Hepatocyte (in vitro differentiated cells): Measurements from ENCODE around the gene SYTL5. TPM values are rescaled to one million over a fixed set of nuclear protein-coding genes. Genes with fewer than 3 reads are reported as not detected.

Experiments used
- DNase-seq: peaks from one replicate; pipeline ENCODE4 v3.0.0-alpha.2; 2016; ENCODE audit warnings: low spot score
- H2AFZ ChIP-seq: fragments of 200-600 bp; sonication (generic); 2 replicates; pipeline ENCODE4 v1.6.0; 2016; ENCODE audit warnings: antibody characterized with exemption, mild to moderate bottlenecking
- H3K27ac ChIP-seq: fragments of 200-600 bp; sonication (generic); 2 replicates; pipeline ENCODE4 v1.5.1; 2016; ENCODE audit warnings: mild to moderate bottlenecking
- H3K27me3 ChIP-seq: fragments of 200-600 bp; sonication (generic); 2 replicates; pipeline ENCODE4 v1.6.1; 2016
- H3K36me3 ChIP-seq: fragments of 200-600 bp; sonication (generic); replicated peaks from 2 replicates; pipeline ENCODE4 v1.5.1; 2016; ENCODE audit warnings: low read depth; ENCODE audit not compliant: insufficient read depth
- H3K4me1 ChIP-seq: fragments of 200-600 bp; sonication (generic); 2 replicates; pipeline ENCODE4 v1.5.1; 2016; ENCODE audit warnings: mild to moderate bottlenecking, moderate library complexity; ENCODE audit not compliant: insufficient read depth
- H3K4me2 ChIP-seq: fragments of 200-600 bp; sonication (generic); 2 replicates; pipeline ENCODE4 v1.6.0; 2016
- H3K4me3 ChIP-seq: fragments of 200-600 bp; sonication (generic); 2 replicates; pipeline ENCODE4 v1.5.1; 2016; ENCODE audit warnings: mild to moderate bottlenecking
- H3K79me2 ChIP-seq: fragments of 200-600 bp; sonication (generic); 2 replicates; pipeline ENCODE4 v1.6.0; 2017; ENCODE audit warnings: mild to moderate bottlenecking
- H3K9me2 ChIP-seq: fragments of 200-600 bp; sonication (generic); replicated peaks from 2 replicates; pipeline ENCODE4 v1.6.0; 2017; ENCODE audit warnings: mild to moderate bottlenecking; ENCODE audit not compliant: insufficient read depth
- H3K9me3 ChIP-seq: fragments of 200-600 bp; sonication (generic); 2 replicates; pipeline ENCODE4 v1.5.1; 2016; ENCODE audit warnings: low read depth, mild to moderate bottlenecking
- H4K20me1 ChIP-seq: fragments of 200-600 bp; sonication (generic); 2 replicates; pipeline ENCODE4 v1.6.0; 2016; ENCODE audit warnings: mild to moderate bottlenecking; ENCODE audit not compliant: insufficient read depth, poor library complexity, severe bottlenecking
- EZH2 ChIP-seq: fragments of 200-600 bp; sonication (generic); IDR thresholded peaks from 2 replicates; pipeline ENCODE4 v1.6.1; 2016; ENCODE audit warnings: antibody characterized with exemption, mild to moderate bottlenecking, borderline replicate concordance
- EZH2phosphoT487 ChIP-seq: fragments of 200-600 bp; sonication (generic); IDR thresholded peaks from one replicate; pipeline ENCODE4 v1.6.1; 2018; ENCODE audit warnings: antibody characterized with exemption, mild to moderate bottlenecking, low read depth, moderate library complexity; ENCODE audit not compliant: unreplicated experiment, severe bottlenecking
- WGBS: methylation state at CpG from one replicate; pipeline ENCODE4 v1.1.6; 2016; ENCODE audit warnings: low lambda C conversion rate; ENCODE audit errors: missing lambda C conversion rate; 5-methylcytosine and 5-hydroxymethylcytosine counted together
- polyA plus RNA-seq: library from polyadenylated mRNA; unstranded; fragments of >200 nt; fragmentation: Nextera tagmentation; extraction: Ambion mirVana; gene quantifications from 2 replicates; pipeline ENCODE4 v1.2.1, GENCODE V29; 2016
- total RNA-seq: library from RNA; depleted of rRNA; stranded (reverse); fragments of >200 nt; gene quantifications from 2 replicates; pipeline ENCODE4 v1.2.3, GENCODE V29; 2014
- TF ChIP-seq, protein P1 (sequence below): fragments of 200-600 bp; sonication (generic); IDR thresholded peaks from 2 replicates; pipeline ENCODE4 v1.5.1; 2016; ENCODE audit warnings: antibody characterized with exemption, mild to moderate bottlenecking; ENCODE audit not compliant: poor library complexity

SYTL5 gene
- total and polyA plus RNA-seq, 2 experiments from 2014 or later = 1.2 to 8.0 TPM

DNA sequence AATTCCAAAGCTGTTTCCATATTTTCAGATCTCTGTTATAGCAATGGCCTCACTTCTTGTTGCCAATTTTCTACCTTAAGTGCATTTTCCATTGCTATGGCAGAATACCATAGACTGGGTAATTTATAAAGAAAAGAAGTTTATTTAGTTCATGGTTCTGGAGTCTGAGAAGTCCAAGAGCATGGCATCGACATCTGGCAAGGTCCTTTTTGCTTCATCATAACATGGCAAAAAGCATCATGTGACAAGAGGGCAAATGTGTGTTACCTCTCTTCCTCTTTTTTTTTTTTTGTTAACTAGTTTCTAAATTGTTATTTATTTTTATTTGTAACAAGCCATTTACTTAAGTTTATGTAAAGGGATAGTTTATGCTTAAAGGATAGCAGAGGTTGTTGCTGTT, 45.2 kb upstream of the SYTL5 start:
- no peaks in the 10 kb centered on the region for H4K20me1 ChIP-seq
- no peaks in the 10 kb centered on the region for H3K4me1 ChIP-seq
- no peak overlapping the region for H3K4me2 ChIP-seq
- no peaks in the 10 kb centered on the region for H3K27me3 ChIP-seq
- H3K4me3 ChIP-seq = no peak overlapping the region
- no peak overlapping the region for H2AFZ ChIP-seq
- DNase-seq = no peak
- H3K27ac ChIP-seq = no peak overlapping the region
- H3K79me2 ChIP-seq = no peaks in the 10 kb centered on the region
- TF ChIP-seq, protein P1, sequence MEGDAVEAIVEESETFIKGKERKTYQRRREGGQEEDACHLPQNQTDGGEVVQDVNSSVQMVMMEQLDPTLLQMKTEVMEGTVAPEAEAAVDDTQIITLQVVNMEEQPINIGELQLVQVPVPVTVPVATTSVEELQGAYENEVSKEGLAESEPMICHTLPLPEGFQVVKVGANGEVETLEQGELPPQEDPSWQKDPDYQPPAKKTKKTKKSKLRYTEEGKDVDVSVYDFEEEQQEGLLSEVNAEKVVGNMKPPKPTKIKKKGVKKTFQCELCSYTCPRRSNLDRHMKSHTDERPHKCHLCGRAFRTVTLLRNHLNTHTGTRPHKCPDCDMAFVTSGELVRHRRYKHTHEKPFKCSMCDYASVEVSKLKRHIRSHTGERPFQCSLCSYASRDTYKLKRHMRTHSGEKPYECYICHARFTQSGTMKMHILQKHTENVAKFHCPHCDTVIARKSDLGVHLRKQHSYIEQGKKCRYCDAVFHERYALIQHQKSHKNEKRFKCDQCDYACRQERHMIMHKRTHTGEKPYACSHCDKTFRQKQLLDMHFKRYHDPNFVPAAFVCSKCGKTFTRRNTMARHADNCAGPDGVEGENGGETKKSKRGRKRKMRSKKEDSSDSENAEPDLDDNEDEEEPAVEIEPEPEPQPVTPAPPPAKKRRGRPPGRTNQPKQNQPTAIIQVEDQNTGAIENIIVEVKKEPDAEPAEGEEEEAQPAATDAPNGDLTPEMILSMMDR = no peak
- TF ChIP-seq EZH2phosphoT487 (no peak), EZH2 (no peak)
- WGBS = 89% methylated on average over 1 of the region's 1 CpG
- H3K9me2 ChIP-seq = no peaks in the 10 kb centered on the region
- no peaks in the 10 kb centered on the region for H3K36me3 ChIP-seq
- no peaks in the 10 kb centered on the region for H3K9me3 ChIP-seq

DNA sequence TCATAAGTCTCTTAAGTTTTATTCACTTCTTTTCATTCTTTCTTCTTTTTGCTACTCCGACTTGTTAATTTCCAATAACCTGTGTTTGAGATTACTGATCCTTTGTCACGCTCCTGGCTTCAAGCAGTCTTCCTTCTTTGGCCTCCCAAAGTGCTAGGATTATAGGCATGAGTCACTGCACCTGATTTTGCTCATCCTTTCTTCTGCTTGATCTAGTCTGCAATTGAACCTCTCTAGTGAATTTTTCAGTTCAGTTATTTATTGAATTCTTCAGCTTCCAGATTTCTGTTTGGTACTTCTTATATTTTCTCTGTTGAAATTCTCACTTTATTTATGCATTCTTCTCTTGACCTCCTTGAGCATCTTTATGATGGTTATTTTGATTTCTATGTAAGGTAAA, 38.6 kb upstream of the SYTL5 start:
- no peaks in the 10 kb centered on the region for H3K9me2 ChIP-seq
- no peaks in the 10 kb centered on the region for H3K4me1 ChIP-seq
- TF ChIP-seq, protein P1 = no peak
- TF ChIP-seq EZH2phosphoT487 (no peak), EZH2 (no peak)
- H3K79me2 ChIP-seq = no peaks in the 10 kb centered on the region
- no peaks in the 10 kb centered on the region for H3K36me3 ChIP-seq
- H2AFZ ChIP-seq = no peak overlapping the region
- no peak overlapping the region for H3K4me3 ChIP-seq
- H3K9me3 ChIP-seq = no peaks in the 10 kb centered on the region
- DNase-seq = no peak
- no peaks in the 10 kb centered on the region for H3K27me3 ChIP-seq
- H3K27ac ChIP-seq = no peak overlapping the region
- 86% methylated on average over 2 of the region's 2 CpGs for WGBS
- no peaks in the 10 kb centered on the region for H4K20me1 ChIP-seq
- no peak overlapping the region for H3K4me2 ChIP-seq

DNA sequence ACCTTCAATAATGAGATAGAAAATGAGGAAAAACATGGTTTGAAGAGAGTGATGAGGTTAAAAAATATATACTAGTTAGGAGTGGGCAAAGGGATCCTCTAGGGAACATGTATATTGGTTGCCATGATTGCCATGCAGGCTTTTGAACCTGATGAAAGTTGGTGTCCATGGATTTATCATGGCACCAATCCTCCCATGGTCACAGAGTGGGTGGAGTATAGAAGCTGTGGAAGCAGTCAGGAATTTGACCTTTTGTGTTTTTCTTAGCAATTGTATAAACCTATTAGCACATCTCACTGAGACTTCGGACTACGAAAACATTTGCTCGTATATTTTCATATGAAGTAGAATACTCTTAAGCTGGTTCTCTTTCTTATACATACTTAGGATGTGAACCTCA, 30.9 kb upstream of the SYTL5 start:
- TF ChIP-seq EZH2phosphoT487 (no peak), EZH2 (no peak)
- TF ChIP-seq, protein P1 = no peak
- H3K36me3 ChIP-seq = no peaks in the 10 kb centered on the region
- H3K9me3 ChIP-seq = no peaks in the 10 kb centered on the region
- no peaks in the 10 kb centered on the region for H3K4me1 ChIP-seq
- no peaks in the 10 kb centered on the region for H3K79me2 ChIP-seq
- no peaks in the 10 kb centered on the region for H3K9me2 ChIP-seq
- DNase-seq = no peak
- WGBS = 78% methylated on average over 3 of the region's 3 CpGs
- H3K27me3 ChIP-seq = no peaks in the 10 kb centered on the region
- H4K20me1 ChIP-seq = no peaks in the 10 kb centered on the region
- H3K4me2 ChIP-seq = no peak overlapping the region
- no peak overlapping the region for H3K4me3 ChIP-seq
- no peak overlapping the region for H3K27ac ChIP-seq
- H2AFZ ChIP-seq = no peak overlapping the region

GRCh38 chrX:37976153-37976552, 30.2 kb upstream of the SYTL5 start:
- TF ChIP-seq, protein P1 = no peak
- TF ChIP-seq EZH2 (no peak), EZH2phosphoT487 (no peak)
- Histone ChIP-seq H2AFZ (no peak overlapping the region), H3K27ac (no peak overlapping the region), H3K9me3 (no peaks in the 10 kb centered on the region), H3K27me3 (no peaks in the 10 kb centered on the region), H3K9me2 (no peaks in the 10 kb centered on the region), H3K36me3 (no peaks in the 10 kb centered on the region), H3K4me2 (no peak overlapping the region), H3K4me3 (no peak overlapping the region), H4K20me1 (no peaks in the 10 kb centered on the region), H3K79me2 (no peaks in the 10 kb centered on the region), H3K4me1 (no peaks in the 10 kb centered on the region)
- 69% methylated on average over 1 of the region's 1 CpG for WGBS
- no peak for DNase-seq
